HG03045 (cell line): ENCODE measurements around the gene HS6ST3.
"Not testable (repeated sequence)": the region's sequence is repeated elsewhere in the genome, so short reads cannot be mapped to it uniquely, and the experiment has no call there.

Source experiments
- ATAC-seq: cut with Tn5 transposase; IDR thresholded peaks from one replicate; pipeline ENCODE4 v1.9.1; 2021; ENCODE audit warnings: mild to moderate bottlenecking, moderate library complexity; ENCODE audit not compliant: unreplicated experiment

Gene HS6ST3

GRCh38 chr13:96091164-96092117 lies 1.5 kb downstream of the HS6ST3 start:
- ATAC-seq = no peak

GRCh38 chr13:96093296-96094006 lies 3.5 kb downstream of the HS6ST3 start:
- no peak for ATAC-seq

DNA sequence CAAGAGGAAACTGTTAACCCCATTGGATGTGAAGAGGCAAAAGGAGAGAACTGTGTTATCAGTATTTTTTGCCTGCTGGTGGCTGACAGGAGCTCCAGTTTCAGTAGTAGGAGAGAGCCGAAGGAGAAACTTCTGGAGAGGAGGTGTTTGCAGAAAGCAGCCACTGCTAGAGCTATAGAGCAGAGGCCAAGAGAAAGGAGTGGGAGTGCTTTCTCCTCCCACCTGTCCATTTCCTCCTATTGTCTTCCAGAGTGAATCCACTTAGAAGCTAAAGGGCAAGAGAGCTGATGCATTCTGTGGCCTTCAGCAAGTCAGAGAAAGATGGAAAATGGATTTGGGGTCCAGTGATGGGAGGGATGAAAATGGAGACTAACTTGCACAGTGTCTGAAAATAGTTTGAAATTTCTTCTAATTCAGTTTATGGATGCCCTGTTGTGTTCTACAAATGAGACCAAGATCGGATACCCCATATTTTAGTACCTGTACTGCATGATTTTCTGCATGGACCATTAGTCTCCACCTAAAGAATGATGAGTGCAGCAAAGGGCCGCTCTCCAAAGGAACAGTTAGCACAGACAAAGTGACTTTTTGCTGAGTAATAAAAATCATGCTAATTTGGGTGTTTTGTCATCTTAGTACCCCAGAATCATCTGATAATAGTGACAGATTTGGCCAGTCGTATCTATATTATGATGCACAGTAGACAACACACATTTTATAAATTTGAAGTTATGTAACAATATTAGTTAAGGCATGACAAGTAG lies 10.7 kb downstream of the HS6ST3 start:
- ATAC-seq = no peak

DNA sequence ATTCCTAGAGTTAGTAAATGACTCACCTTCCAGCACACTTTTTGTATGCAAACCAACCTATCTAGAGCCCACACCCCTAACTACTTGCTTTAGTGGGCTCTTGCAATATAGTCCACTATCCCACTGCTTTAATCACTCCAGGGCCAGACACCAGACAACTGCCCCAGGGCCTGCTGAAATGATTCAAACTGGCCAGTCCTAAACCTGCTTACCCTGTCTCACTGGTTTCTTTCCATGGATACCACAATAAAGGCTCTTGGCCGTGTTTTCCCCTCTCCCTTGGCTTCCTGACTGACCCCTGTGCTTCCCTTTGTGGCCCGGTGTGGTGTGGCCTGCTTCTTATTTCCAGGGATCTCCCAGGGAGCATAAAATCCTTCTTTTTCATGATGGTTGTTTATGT lies 14.6 kb downstream of the HS6ST3 start:
- no peak for ATAC-seq

GRCh38 chr13:96108072-96108471 lies 18.2 kb downstream of the HS6ST3 start:
- ATAC-seq = not testable (repeated sequence)

DNA sequence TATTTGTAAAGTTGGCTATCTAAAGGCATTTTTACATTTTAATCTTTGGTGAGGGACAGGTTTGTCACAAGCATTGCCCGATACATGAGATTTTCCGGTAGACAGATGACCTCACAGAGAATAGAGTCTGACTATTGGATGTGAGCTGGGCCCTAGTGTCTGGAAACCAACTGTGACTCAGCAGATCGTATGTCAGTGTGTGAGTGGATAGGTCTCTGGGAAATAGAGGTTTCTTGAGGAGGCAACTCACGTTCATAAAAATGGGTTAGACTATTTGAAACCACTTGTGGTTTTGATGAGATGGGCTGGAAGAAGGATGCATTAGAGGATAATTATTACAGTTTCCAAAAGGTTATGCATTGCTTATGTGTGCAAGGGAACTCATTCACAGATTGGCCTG lies 19.2 kb downstream of the HS6ST3 start:
- ATAC-seq = no peak

DNA sequence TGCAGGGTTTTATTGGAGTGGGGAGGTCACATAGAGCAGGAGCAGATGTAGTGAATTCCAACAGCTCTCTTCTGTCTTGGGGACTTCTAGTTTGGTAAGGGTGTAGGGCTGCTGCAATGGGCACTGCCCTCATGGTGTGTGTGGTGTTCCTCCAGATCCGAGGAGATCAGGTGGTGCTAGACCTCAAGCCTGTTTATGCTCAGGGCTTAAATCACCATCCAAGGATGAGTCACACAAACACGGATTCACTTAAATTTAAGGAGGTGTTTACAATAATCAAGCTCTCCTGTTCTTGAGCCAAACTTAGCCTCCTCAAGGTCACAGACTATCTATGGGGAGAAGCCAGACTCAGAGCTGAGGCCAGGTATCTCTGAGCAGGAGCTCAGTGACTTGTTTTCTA lies 23.0 kb downstream of the HS6ST3 start:
- ATAC-seq = no peak

- ATAC-seq = not testable (repeated sequence)
These were observed 25.5 kb downstream of the HS6ST3 start for GRCh38 chr13:96115368-96115767.

DNA sequence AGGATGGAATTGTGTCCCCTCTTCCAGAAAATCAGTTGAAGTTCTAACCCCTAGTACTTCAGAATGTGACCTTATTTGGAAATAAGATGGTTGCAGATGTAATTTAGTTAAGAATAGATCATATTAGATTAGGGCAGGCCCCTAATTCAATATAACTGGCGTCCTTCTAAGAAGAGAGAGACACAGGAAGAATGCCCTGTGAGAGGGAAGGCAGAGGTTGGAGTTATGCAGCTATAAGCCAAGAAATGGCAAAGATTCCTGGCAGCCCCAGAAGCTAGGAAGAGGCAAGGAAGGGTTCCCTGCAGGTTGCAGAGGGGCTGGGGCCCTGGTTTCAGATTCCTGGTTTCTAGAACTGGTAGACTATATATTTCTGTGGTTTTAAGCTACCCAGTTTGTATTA lies 30.0 kb downstream of the HS6ST3 start:
- no peak for ATAC-seq

GRCh38 chr13:96130818-96131340 lies 41.0 kb downstream of the HS6ST3 start:
- ATAC-seq = no peak

GRCh38 chr13:96141032-96141431 lies 51.1 kb downstream of the HS6ST3 start:
- no peak for ATAC-seq

- no peak for ATAC-seq
These were observed 69.8 kb downstream of the HS6ST3 start for GRCh38 chr13:96159725-96160124.

GRCh38 chr13:96161141-96161540 lies 71.2 kb downstream of the HS6ST3 start:
- ATAC-seq = no peak

DNA sequence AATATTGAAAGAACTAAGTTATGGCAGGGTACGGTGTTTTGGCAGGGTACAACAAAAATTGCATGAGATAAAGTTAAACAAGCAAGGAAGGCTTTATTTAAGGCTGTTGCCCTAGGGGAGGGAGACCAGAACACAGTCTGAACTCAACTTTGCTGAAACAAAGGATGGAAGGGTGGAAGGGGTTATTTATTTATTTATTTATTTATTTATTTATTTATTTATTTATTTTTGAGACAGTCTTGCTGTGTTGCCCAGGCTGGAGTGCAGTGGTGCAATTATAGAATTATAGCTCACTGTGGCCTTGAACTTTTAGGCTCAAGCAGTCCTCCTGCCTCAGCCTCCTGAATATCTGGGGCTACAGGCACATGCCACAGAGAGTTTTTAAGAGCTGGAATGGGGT lies 75.9 kb downstream of the HS6ST3 start:
- ATAC-seq = no peak

- no peak for ATAC-seq
These were observed 82.2 kb downstream of the HS6ST3 start for GRCh38 chr13:96172066-96172465.

- no peak for ATAC-seq
These were observed 88.9 kb downstream of the HS6ST3 start for GRCh38 chr13:96178759-96179158.

DNA sequence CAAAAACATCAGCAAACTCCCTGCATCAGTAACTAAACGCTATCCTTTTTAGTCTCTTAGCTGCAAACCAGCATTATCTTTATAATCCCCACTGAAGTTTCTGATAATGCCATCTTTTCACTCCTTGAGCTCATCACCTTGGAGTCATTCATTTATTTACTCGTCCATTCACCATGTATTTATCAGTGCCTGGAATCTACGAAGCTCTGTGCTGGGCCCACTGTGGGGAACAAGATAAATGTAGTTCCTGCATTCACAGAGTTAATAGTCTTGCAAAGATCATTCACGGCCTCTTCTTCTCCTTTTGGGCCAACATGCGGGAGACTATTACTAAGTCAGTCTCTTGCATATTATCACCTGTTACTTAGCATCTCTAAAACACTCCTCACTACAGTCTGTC lies 89.4 kb downstream of the HS6ST3 start:
- no peak for ATAC-seq

DNA sequence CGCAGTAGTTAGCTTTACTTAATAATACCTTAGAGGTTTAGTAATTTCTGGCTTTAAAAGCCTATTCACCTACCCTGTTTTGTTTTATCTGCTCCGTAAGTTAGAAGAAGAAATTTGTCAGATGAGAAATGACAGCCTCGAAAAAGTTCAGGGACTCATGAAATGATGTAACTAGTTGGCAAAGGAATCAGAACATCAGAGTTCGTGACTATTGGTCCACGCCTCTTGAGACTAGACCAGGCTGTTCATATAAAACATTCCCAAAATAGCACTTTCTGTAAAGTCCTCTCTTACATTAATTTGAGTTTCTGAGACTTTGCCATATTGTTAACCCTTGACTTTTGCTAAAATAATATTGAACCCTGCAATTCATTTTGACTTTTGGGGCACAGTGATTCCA lies 92.0 kb downstream of the HS6ST3 start:
- no peak for ATAC-seq

- no peak for ATAC-seq
These were observed 95.9 kb downstream of the HS6ST3 start for GRCh38 chr13:96185818-96186217.

GRCh38 chr13:96191367-96191766 lies 101.5 kb downstream of the HS6ST3 start:
- no peak for ATAC-seq

DNA sequence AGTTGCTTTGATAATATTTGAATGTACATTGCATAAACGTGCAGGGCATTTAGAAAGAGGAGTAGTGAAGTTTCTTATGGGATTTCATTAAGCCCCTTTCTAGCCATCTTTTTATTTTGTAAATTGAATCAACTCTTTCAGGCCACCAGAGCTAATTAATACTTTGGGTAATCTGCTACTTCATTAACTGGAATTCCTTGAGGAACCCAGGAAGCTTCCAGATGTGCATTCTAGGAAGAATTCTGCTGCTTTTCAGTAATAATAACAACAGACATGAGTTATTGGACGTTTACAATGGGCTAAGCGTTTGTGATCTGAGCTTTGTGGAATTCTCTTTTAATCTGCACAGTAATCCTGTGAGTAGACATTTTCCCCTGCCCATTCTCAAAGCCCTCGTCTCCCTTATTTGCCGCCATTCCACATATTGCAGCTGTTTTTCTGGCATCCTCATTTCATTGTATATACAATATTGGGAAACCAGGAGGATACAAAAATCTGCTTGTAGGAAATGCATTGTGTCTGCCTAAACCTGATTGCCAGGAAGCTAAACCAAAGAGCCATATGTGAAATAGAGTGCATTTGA lies 103.9 kb downstream of the HS6ST3 start:
- ATAC-seq = no peak
